HepG2 (cell line): ENCODE results near the gene JDP2. TPM values are rescaled to one million over a fixed set of nuclear protein-coding genes. Genes with fewer than 3 reads are reported as not detected.

Experiments
- ATAC-seq: fragments of 200-7000 bp; cut with Tn5 transposase; 3 replicates; pipeline ENCODE4 v1.9.1; 2020; ENCODE audit warnings: mild to moderate bottlenecking, moderate library complexity
- BruUV-seq: library from RNA; stranded (reverse); fragments of 400-500 nt; replicated peaks from 2 replicates; lab custom pipeline; 2021; lab: Mats Ljungman, UMichigan
- CTCF ChIA-PET: fragments of 300-600 bp; formaldehyde crosslinking; extraction: SDS; loops from one replicate; lab custom pipeline; 2021; ENCODE audit warnings: low total read pairs, inconsistent platforms, low intra/inter-chr PET ratio; lab: Yijun Ruan, JAX
- POLR2A ChIA-PET: fragments of 350-600 bp; sonication (Branson Sonifier 250); formaldehyde crosslinking; loops from one replicate; lab custom pipeline; 2020; ENCODE audit warnings: antibody characterized with exemption, inconsistent platforms; lab: Yijun Ruan, JAX
- DNase-seq: peaks from one replicate; pipeline ENCODE4 v3.0.0-alpha.2; 2015; ENCODE audit warnings: low spot score
- FAIRE-seq: peaks from 3 replicates; lab custom pipeline; 2011; peaks lifted over from hg19 to GRCh38; lab: Jason Lieb, UNC
- H2AFZ ChIP-seq: one replicate; pipeline ENCODE4 v1.6.1; 2011; ENCODE audit warnings: low read length, inconsistent platforms
- H3K27ac ChIP-seq: fragments of 300-600 bp; 3 replicates; pipeline ENCODE4 v1.8.0; 2011; ENCODE audit warnings: mixed run types, mild to moderate bottlenecking, mixed read lengths, low read length, inconsistent platforms; ENCODE audit not compliant: insufficient read depth; ENCODE audit errors: extremely low read length
- H3K27me3 ChIP-seq, 2 experiments: fragments of 200-600 bp in 1 of 2; 2 replicates in 1 of 2; 3 replicates in 1 of 2; pipeline versions ENCODE4 v1.6.0 to v1.8.0; 2011; ENCODE audit warnings: low read length in 2 of 2, mild to moderate bottlenecking in 2 of 2, moderate library complexity in 2 of 2, inconsistent platforms in 1 of 2; ENCODE audit not compliant: insufficient read depth in 2 of 2, control insufficient read depth in 1 of 2
- H3K36me3 ChIP-seq, 2 experiments: fragments of 200-600 bp in 1 of 2; replicated peaks in 1 of 2; 2 replicates in 1 of 2; 3 replicates in 1 of 2; pipeline versions ENCODE4 v1.5.1 to v1.8.0; 2011; ENCODE audit warnings: low read length in 2 of 2, inconsistent platforms in 1 of 2; ENCODE audit not compliant: insufficient read depth in 2 of 2, control insufficient read depth in 1 of 2
- H3K4me1 ChIP-seq: 2 replicates; pipeline ENCODE4 v1.5.1; 2012; ENCODE audit warnings: low read length, inconsistent platforms; ENCODE audit not compliant: insufficient read depth
- H3K4me2 ChIP-seq: 2 replicates; pipeline ENCODE4 v1.6.0; 2011; ENCODE audit warnings: low read depth, low read length, inconsistent platforms
- H3K4me3 ChIP-seq, 3 experiments: fragments of 200-600 bp in 1 of 3; sonication (generic), shearing (Covaris generic) in 1 of 3; replicated peaks in 1 of 3; 2 replicates each; pipeline ENCODE4 v1.5.1; 2011 to 2016; ENCODE audit warnings: low read length in 3 of 3, inconsistent platforms in 2 of 3, low read depth in 2 of 3, mild to moderate bottlenecking in 2 of 3, control low read depth in 1 of 3, mixed read lengths in 1 of 3; ENCODE audit not compliant: insufficient read depth in 1 of 3
- H3K79me2 ChIP-seq: one replicate; pipeline ENCODE4 v1.6.1; 2011; ENCODE audit warnings: low read length, inconsistent platforms; ENCODE audit not compliant: insufficient read depth
- H3K9ac ChIP-seq: 2 replicates; pipeline ENCODE4 v1.6.0; 2011; ENCODE audit warnings: mild to moderate bottlenecking, low read depth, low read length, inconsistent platforms; ENCODE audit not compliant: insufficient read depth
- H3K9me3 ChIP-seq: 2 replicates; pipeline ENCODE4 v1.5.1; 2012; ENCODE audit warnings: mild to moderate bottlenecking, low read length
- H4K20me1 ChIP-seq: 2 replicates; pipeline ENCODE4 v1.6.0; 2011; ENCODE audit warnings: inconsistent platforms, mild to moderate bottlenecking, low read length, moderate library complexity; ENCODE audit not compliant: insufficient read depth
- ETV5 ChIP-seq: IDR thresholded peaks from 2 replicates; pipeline ENCODE4 v1.6.1; 2018; ENCODE audit warnings: missing biosample characterization, missing genetic modification reagents, inconsistent platforms, borderline replicate concordance
- FOXK2 ChIP-seq: fragments of 450-650 bp; IDR thresholded peaks from 2 replicates; pipeline ENCODE4 v1.6.1; 2016
- FUBP1 ChIP-seq: sonication (generic); formaldehyde crosslinking; IDR thresholded peaks from 2 replicates; pipeline ENCODE4 v1.5.1; 2020; ENCODE audit warnings: missing genetic modification reagents, mild to moderate bottlenecking, borderline replicate concordance
- GMEB2 ChIP-seq: IDR thresholded peaks from 2 replicates; pipeline ENCODE4 v1.6.1; 2016; ENCODE audit warnings: missing biosample characterization, missing genetic modification reagents, low read depth
- GTF2F1 ChIP-seq: fragments of 150-350 bp; IDR thresholded peaks from 2 replicates; pipeline ENCODE4 v1.6.1; 2014; ENCODE audit warnings: low read length
- HNF1B ChIP-seq: sonication (generic); formaldehyde crosslinking; IDR thresholded peaks from 2 replicates; pipeline ENCODE4 v1.5.1; 2020; ENCODE audit warnings: mild to moderate bottlenecking, moderate library complexity, missing genetic modification reagents
- KDM3A ChIP-seq: IDR thresholded peaks from 2 replicates; pipeline ENCODE4 v1.6.1; 2018; ENCODE audit warnings: low read depth, missing compliant biosample characterization
- MAFF ChIP-seq: IDR thresholded peaks from 2 replicates; pipeline ENCODE4 v1.6.1; 2011; ENCODE audit warnings: low read depth, low read length, improper control_type of control experiment
- MEF2D ChIP-seq: sonication (generic); formaldehyde crosslinking; IDR thresholded peaks from 2 replicates; pipeline ENCODE4 v1.5.1; 2020; ENCODE audit warnings: mild to moderate bottlenecking, missing genetic modification reagents
- MLLT10 ChIP-seq: sonication (generic); formaldehyde crosslinking; IDR thresholded peaks from 2 replicates; pipeline ENCODE4 v1.4.0; 2020; ENCODE audit warnings: missing genetic modification reagents
- MTA3 ChIP-seq: sonication (generic); formaldehyde crosslinking; IDR thresholded peaks from 2 replicates; pipeline ENCODE4 v1.4.0; 2020; ENCODE audit warnings: missing genetic modification reagents
- NAIF1 ChIP-seq: sonication (generic); formaldehyde crosslinking; IDR thresholded peaks from 2 replicates; pipeline ENCODE4 v1.5.0; 2020; ENCODE audit warnings: mild to moderate bottlenecking, missing genetic modification reagents, borderline replicate concordance
- NFYB ChIP-seq: sonication (generic); formaldehyde crosslinking; IDR thresholded peaks from 2 replicates; pipeline ENCODE4 v1.4.0; 2020; ENCODE audit warnings: missing genetic modification reagents
- NR3C1 ChIP-seq: sonication (generic); formaldehyde crosslinking; IDR thresholded peaks from 2 replicates; pipeline ENCODE4 v1.4.0; 2020; ENCODE audit warnings: missing genetic modification reagents
- PAWR ChIP-seq: sonication (generic); formaldehyde crosslinking; IDR thresholded peaks from 2 replicates; pipeline ENCODE4 v1.4.0; 2020; ENCODE audit warnings: missing genetic modification reagents, mild to moderate bottlenecking, borderline replicate concordance
- TBL1XR1 ChIP-seq: fragments of 150-350 bp; IDR thresholded peaks from 2 replicates; pipeline ENCODE4 v1.6.1; 2014; ENCODE audit warnings: borderline replicate concordance, low read length; ENCODE audit not compliant: partially characterized antibody
- ZBTB38 ChIP-seq: sonication (generic); formaldehyde crosslinking; IDR thresholded peaks from 2 replicates; pipeline ENCODE4 v1.5.1; 2020; ENCODE audit warnings: mild to moderate bottlenecking, missing genetic modification reagents
- ZFX ChIP-seq: sonication (generic); formaldehyde crosslinking; IDR thresholded peaks from 2 replicates; pipeline ENCODE4 v1.4.0; 2020; ENCODE audit warnings: mild to moderate bottlenecking, low read depth, missing genetic modification reagents, moderate library complexity
- ZIK1 ChIP-seq: sonication (generic); formaldehyde crosslinking; IDR thresholded peaks from 2 replicates; pipeline ENCODE4 v1.5.0; 2020; ENCODE audit warnings: mild to moderate bottlenecking, low read depth, missing genetic modification reagents, borderline replicate concordance
- ZNF605 ChIP-seq: sonication (generic); formaldehyde crosslinking; IDR thresholded peaks from 2 replicates; pipeline ENCODE4 v1.8.0; 2022; ENCODE audit warnings: mild to moderate bottlenecking, missing genetic modification reagents
- ZNF672 ChIP-seq: sonication (generic); formaldehyde crosslinking; IDR thresholded peaks from 2 replicates; pipeline ENCODE4 v1.8.1; 2022; ENCODE audit warnings: missing genetic modification reagents
- ZNF674 ChIP-seq: sonication (generic); formaldehyde crosslinking; IDR thresholded peaks from 2 replicates; pipeline ENCODE4 v1.5.0; 2020; ENCODE audit warnings: low read depth, mild to moderate bottlenecking, missing genetic modification reagents
- ZNF740 ChIP-seq: sonication (generic); formaldehyde crosslinking; IDR thresholded peaks from 2 replicates; pipeline ENCODE4 v1.4.0; 2020; ENCODE audit warnings: missing genetic modification reagents
- WGBS: methylation state at CpG from one replicate; pipeline ENCODE4 v1.1.6; 2017; ENCODE audit warnings: low lambda C conversion rate; 5-methylcytosine and 5-hydroxymethylcytosine counted together
- in situ Hi-C: cut with HindIII; loops from 2 replicates; pipeline ENCODE4 v1.10.0; 2017; ENCODE audit warnings: low pct_unique_long_range_greater_than_20kb; ENCODE audit not compliant: extremely low pct_ligation_motif_present
- intact Hi-C: fragments of 100-400 bp; cut with micrococcal nuclease; formaldehyde crosslinking; loops from one replicate; pipeline ENCODE4 v1.10.0; 2022; ENCODE audit not compliant: unreplicated experiment
- polyA plus RNA-seq, 8 experiments: library from polyadenylated mRNA; depleted of rRNA in 3 of 8; stranded (reverse) in 7 of 8; unstranded in 1 of 8; fragments of >200 nt; fragmentation: Illumina TruSeq in 4 of 8; extraction: Trizol in 4 of 8; gene quantifications; 2 replicates each; pipeline versions ENCODE4 v1.2.1 to v1.2.3, GENCODE V29; 2011 to 2016; ENCODE audit warnings: low read depth in 4 of 8, missing spikeins in 1 of 8, mixed read lengths in 1 of 8; ENCODE audit not compliant: insufficient read depth in 1 of 8
- total RNA-seq, 5 experiments: library from RNA; depleted of rRNA; stranded (reverse); fragments of >200 nt; fragmentation: Illumina TruSeq; extraction: Trizol; gene quantifications; 2 replicates each; pipeline ENCODE4 v1.2.3, GENCODE V29; 2016; ENCODE audit warnings: low read depth in 1 of 5

The JDP2 gene
- total and polyA plus RNA-seq, 2 of the 13 experiments (the other 11 are each of a cell fraction or from before 2014, with no cell fraction given), result 8.0 to 8.9 TPM

GRCh38 chr14:75504411-75504810 is 76.6 kb downstream of the JDP2 start (continued):
- TF ChIP-seq HNF1B (CRISPR knock-in tag) (no peak), GMEB2 (no peak), ZBTB38 (CRISPR knock-in tag) (no peak), MTA3 (no peak), MEF2D (no peak), ZFX (CRISPR knock-in tag) (no peak), ZNF605 (CRISPR knock-in tag) (no peak), KDM3A (CRISPR knock-in tag) (no peak), ZIK1 (CRISPR knock-in tag) (no peak), NFYB (no peak)

- no peak overlapping the region for H3K4me2 ChIP-seq
- intact Hi-C loops (no loop called here), in situ Hi-C loops (no loop called here)
- no peak overlapping the region for H3K9ac ChIP-seq
- H3K36me3 ChIP-seq, result no peaks in the 10 kb centered on the region
- H3K4me3 ChIP-seq, result no peak overlapping the region
- no peak for FAIRE-seq
- no peaks in the 10 kb centered on the region for H3K9me3 ChIP-seq
- no peaks in the 10 kb centered on the region for H3K27me3 ChIP-seq
- no peak for ATAC-seq
- no peak for DNase-seq
- H3K4me1 ChIP-seq, result peaks cover 7% of the 10 kb centered on the region; the same call in 1 of the 2 replicates
- POLR2A ChIA-PET, result no interaction called here
- no peak overlapping the region for H3K27ac ChIP-seq
- H4K20me1 ChIP-seq, result no peaks in the 10 kb centered on the region
- H2AFZ ChIP-seq, result no peak overlapping the region
- H3K79me2 ChIP-seq, result no peaks in the 10 kb centered on the region
- no TSS peak for BruUV-seq
- CTCF ChIA-PET, result no interaction called here
- 89% methylated on average over 1 of the region's 1 CpG for WGBS
- TF ChIP-seq PAWR (no peak), GTF2F1 (no peak), TBL1XR1 (no peak), FUBP1 (CRISPR knock-in tag) (no peak), ZNF674 (CRISPR knock-in tag) (no peak), ETV5 (CRISPR knock-in tag) (no peak), ZNF672 (CRISPR knock-in tag) (no peak), FOXK2 (no peak), ZNF740 (CRISPR knock-in tag) (no peak), MAFF (no peak), NR3C1 (CRISPR knock-in tag) (no peak), NAIF1 (CRISPR knock-in tag) (no peak), MLLT10 (CRISPR knock-in tag) (no peak)
Measured at GRCh38 chr14:75506930-75507329, 79.1 kb downstream of the JDP2 start.
